GM04503 (cell line): Measurements from ENCODE around the gene SARM1.
A peak's percentile ranks its signal among the peaks of the same experiment; 100 is the strongest.
"Not testable (repeated sequence)": the region's sequence is repeated elsewhere in the genome, so short reads cannot be mapped to it uniquely, and the experiment has no call there.

ENCODE experiments used
- DNase-seq: peaks from one replicate; pipeline ENCODE4 v3.0.0-alpha.2; 2012; ENCODE audit warnings: low read depth

SARM1 gene

GRCh38 chr17:28371245-28372202, at the start of gene SARM1:
TSS of gene SARM1 (plus strand) at chr17:28371694. CDS start at chr17:28372033, 339 bp downstream.
- no peak for DNase-seq

GRCh38 chr17:28324267-28324745, 47.2 kb upstream of the SARM1 start:
- DNase-seq: no peak

GRCh38 chr17:28324781-28325180, 46.7 kb upstream of the SARM1 start:
- no peak for DNase-seq

GRCh38 chr17:28325211-28325610, 46.3 kb upstream of the SARM1 start:
- DNase-seq: no peak

- DNase-seq: no peak
Observed at GRCh38 chr17:28326114-28326513, 45.4 kb upstream of the SARM1 start.

- no peak for DNase-seq
Observed at GRCh38 chr17:28327031-28327607, 44.4 kb upstream of the SARM1 start.

GRCh38 chr17:28327709-28328108, 43.8 kb upstream of the SARM1 start:
- DNase-seq: no peak

GRCh38 chr17:28328325-28328724, 43.2 kb upstream of the SARM1 start:
- DNase-seq: no peak

- DNase-seq: no peak
Observed at GRCh38 chr17:28330671-28331070, 40.8 kb upstream of the SARM1 start.

GRCh38 chr17:28331891-28332420, 39.5 kb upstream of the SARM1 start:
- no peak for DNase-seq

- no peak for DNase-seq
Observed at GRCh38 chr17:28333083-28333746, 38.3 kb upstream of the SARM1 start.

GRCh38 chr17:28334171-28334570, 37.3 kb upstream of the SARM1 start:
- no peak for DNase-seq

- DNase-seq: no peak
Observed at GRCh38 chr17:28334666-28335200, 36.8 kb upstream of the SARM1 start.

GRCh38 chr17:28335201-28335958, 36.1 kb upstream of the SARM1 start, which contains the start of the genes IFT20 and TNFAIP1:
TSS of gene IFT20 (minus strand) at chr17:28335472. CDS start at chr17:28331985, 3,487 bp downstream.
TSS of gene TNFAIP1 (plus strand) at chr17:28335761. CDS start at chr17:28339522, 3,761 bp downstream.
- DNase-seq: peak; percentile 98

- DNase-seq: peak; percentile 68
Observed at GRCh38 chr17:28335959-28336871, 35.3 kb upstream of the SARM1 start.

GRCh38 chr17:28338056-28338768, 33.3 kb upstream of the SARM1 start:
- DNase-seq: peak; percentile 34

- not testable (repeated sequence) for DNase-seq
Observed at GRCh38 chr17:28338769-28339212, 32.7 kb upstream of the SARM1 start.

- no peak for DNase-seq
Observed at GRCh38 chr17:28339431-28339830, 32.1 kb upstream of the SARM1 start.

- no peak for DNase-seq
Observed at GRCh38 chr17:28340374-28340773, 31.1 kb upstream of the SARM1 start.
